A673 (cell line): ENCODE data around the gene THYN1.

Experiments
- CTCF ChIP-seq: fragments of 300-800, 200-600 bp; sonication (generic); conservative IDR thresholded peaks from 2 replicates; pipeline ENCODE4 v1.5.1; 2017; ENCODE audit warnings: low read depth, mild to moderate bottlenecking, antibody characterized with exemption, low read length, moderate library complexity, mixed read lengths
- EZH2 ChIP-seq: fragments of 200-600 bp; sonication (generic); IDR thresholded peaks from 2 replicates; pipeline ENCODE4 v1.6.1; 2017; ENCODE audit warnings: borderline replicate concordance, low read depth, mild to moderate bottlenecking, mixed read lengths, antibody characterized with exemption, low read length; ENCODE audit not compliant: poor library complexity, severe bottlenecking

- TF ChIP-seq EZH2 (no peak), CTCF (no peak)
Measured at GRCh38 chr11:134238956-134239355, 14.2 kb downstream of the THYN1 start.
